DOHH2 (cell line): ENCODE data around the gene DHRS12.

Source experiments
- H3F3A ChIP-seq: fragments of 200-600 bp; sonication (generic), shearing (Covaris generic); 2 replicates; pipeline ENCODE4 v1.6.0; 2016; ENCODE audit warnings: antibody characterized with exemption, mild to moderate bottlenecking; ENCODE audit not compliant: control insufficient read depth, insufficient read depth
- H3K27ac ChIP-seq: fragments of 200-600 bp; sonication (generic); 2 replicates; pipeline ENCODE4 v1.5.1; 2014; ENCODE audit warnings: low read depth, mild to moderate bottlenecking, low read length, moderate library complexity
- H3K27me3 ChIP-seq: fragments of 200-600 bp; sonication (generic); 2 replicates; pipeline ENCODE4 v1.6.1; 2014; ENCODE audit warnings: mild to moderate bottlenecking, low read length, mixed read lengths; ENCODE audit not compliant: control insufficient read depth
- H3K36me3 ChIP-seq: fragments of 200-600 bp; sonication (generic); 2 replicates; pipeline ENCODE4 v1.6.1; 2014; ENCODE audit warnings: mild to moderate bottlenecking, low read length, moderate library complexity, mixed read lengths; ENCODE audit not compliant: control insufficient read depth
- H3K4me1 ChIP-seq: fragments of 200-600 bp; sonication (generic); 2 replicates; pipeline ENCODE4 v1.6.1; 2014; ENCODE audit warnings: mild to moderate bottlenecking, low read length, mixed read lengths; ENCODE audit not compliant: control insufficient read depth
- H3K4me2 ChIP-seq: fragments of 200-600 bp; sonication (generic); 2 replicates; pipeline ENCODE4 v1.6.0; 2014; ENCODE audit warnings: mild to moderate bottlenecking, low read length, moderate library complexity
- H3K4me3 ChIP-seq: fragments of 200-600 bp; sonication (generic); 2 replicates; pipeline ENCODE4 v1.5.1; 2014; ENCODE audit warnings: mild to moderate bottlenecking, low read length, mixed read lengths
- H3K79me2 ChIP-seq: fragments of 200-600 bp; sonication (generic); 2 replicates; pipeline ENCODE4 v1.6.1; 2014; ENCODE audit warnings: mild to moderate bottlenecking, low read length, mixed read lengths; ENCODE audit not compliant: control insufficient read depth
- H3K9me2 ChIP-seq: fragments of 200-600 bp; sonication (generic); replicated peaks from 2 replicates; pipeline ENCODE4 v1.6.1; 2014; ENCODE audit warnings: mild to moderate bottlenecking, low read length, mixed read lengths; ENCODE audit not compliant: control insufficient read depth
- H3K9me3 ChIP-seq: fragments of 200-600 bp; sonication (generic); 2 replicates; pipeline ENCODE4 v1.6.1; 2014; ENCODE audit warnings: antibody characterized with exemption, low read length, mixed read lengths; ENCODE audit not compliant: control insufficient read depth, insufficient read depth
- H4K20me1 ChIP-seq: fragments of 200-600 bp; sonication (generic); 2 replicates; pipeline ENCODE4 v1.6.0; 2014; ENCODE audit warnings: low read depth, mild to moderate bottlenecking, antibody characterized with exemption, low read length, moderate library complexity; ENCODE audit not compliant: control insufficient read depth, insufficient read depth
- CTCF ChIP-seq: fragments of 200-600 bp; sonication (generic); IDR thresholded peaks from one replicate; pipeline ENCODE4 v1.5.1; 2014; ENCODE audit warnings: antibody characterized with exemption, mild to moderate bottlenecking, low read depth, low read length; ENCODE audit not compliant: poor library complexity, severe bottlenecking
- EZH2phosphoT487 ChIP-seq: fragments of 200-600 bp; sonication (generic); IDR thresholded peaks from 2 replicates; pipeline ENCODE4 v1.6.1; 2017; ENCODE audit warnings: borderline replicate concordance, mild to moderate bottlenecking, antibody characterized with exemption, low read length, moderate library complexity, mixed read lengths

The DHRS12 gene

GRCh38 chr13:51776179-51776578 lies 27.8 kb downstream of the DHRS12 start:
- no peaks in the 10 kb centered on the region for H3K9me2 ChIP-seq
- no peaks in the 10 kb centered on the region for H3F3A ChIP-seq
- H3K27ac ChIP-seq, result no peak overlapping the region
- H3K36me3 ChIP-seq, result no peaks in the 10 kb centered on the region
- H3K4me1 ChIP-seq, result no peaks in the 10 kb centered on the region
- no peaks in the 10 kb centered on the region for H4K20me1 ChIP-seq
- no peak overlapping the region for H3K4me3 ChIP-seq
- no peaks in the 10 kb centered on the region for H3K79me2 ChIP-seq
- H3K27me3 ChIP-seq, result peaks cover 7% of the 10 kb centered on the region; the same call in 1 of the 2 replicates
- H3K4me2 ChIP-seq, result no peak overlapping the region
- TF ChIP-seq EZH2phosphoT487 (no peak), CTCF (no peak)
- H3K9me3 ChIP-seq, result no peaks in the 10 kb centered on the region

- H3F3A ChIP-seq, result no peaks in the 10 kb centered on the region
- H3K9me3 ChIP-seq, result no peaks in the 10 kb centered on the region
- no peak overlapping the region for H3K4me2 ChIP-seq
- no peaks in the 10 kb centered on the region for H3K4me1 ChIP-seq
- H3K79me2 ChIP-seq, result no peaks in the 10 kb centered on the region
- no peaks in the 10 kb centered on the region for H4K20me1 ChIP-seq
- H3K36me3 ChIP-seq, result no peaks in the 10 kb centered on the region
- H3K9me2 ChIP-seq, result no peaks in the 10 kb centered on the region
- no peak overlapping the region for H3K4me3 ChIP-seq
- H3K27me3 ChIP-seq, result peaks cover 7% of the 10 kb centered on the region; the same call in 1 of the 2 replicates
- TF ChIP-seq EZH2phosphoT487, result no peak
- no peak for TF ChIP-seq CTCF
- no peak overlapping the region for H3K27ac ChIP-seq
Measured at GRCh38 chr13:51773515-51773914, 30.4 kb downstream of the DHRS12 start.

- Histone ChIP-seq H3F3A (no peaks in the 10 kb centered on the region), H3K4me1 (no peaks in the 10 kb centered on the region), H3K27me3 (peaks cover 7% of the 10 kb centered on the region; the same call in 1 of the 2 replicates)
Measured at GRCh38 chr13:51772781-51773180, 31.2 kb downstream of the DHRS12 start.

More at GRCh38 chr13:51772781-51773180, 31.2 kb downstream of the DHRS12 start:
- Histone ChIP-seq H3K4me2 (no peak overlapping the region), H3K9me3 (no peaks in the 10 kb centered on the region), H3K4me3 (no peak overlapping the region), H3K9me2 (no peaks in the 10 kb centered on the region), H3K79me2 (no peaks in the 10 kb centered on the region), H3K27ac (no peak overlapping the region), H3K36me3 (no peaks in the 10 kb centered on the region), H4K20me1 (no peaks in the 10 kb centered on the region)
- no peak for TF ChIP-seq CTCF
- no peak for TF ChIP-seq EZH2phosphoT487
